ENCODE data around the gene DOC2A. TPM values are rescaled to one million over a fixed set of nuclear protein-coding genes. Genes with fewer than 3 reads are reported as not detected.
A peak's percentile ranks its signal among the peaks of the same experiment; 100 is the strongest.

DOC2A gene
- total and polyA plus RNA-seq, 10 donors = 0.74 to 4.8 (median 2.5) TPM

DNA sequence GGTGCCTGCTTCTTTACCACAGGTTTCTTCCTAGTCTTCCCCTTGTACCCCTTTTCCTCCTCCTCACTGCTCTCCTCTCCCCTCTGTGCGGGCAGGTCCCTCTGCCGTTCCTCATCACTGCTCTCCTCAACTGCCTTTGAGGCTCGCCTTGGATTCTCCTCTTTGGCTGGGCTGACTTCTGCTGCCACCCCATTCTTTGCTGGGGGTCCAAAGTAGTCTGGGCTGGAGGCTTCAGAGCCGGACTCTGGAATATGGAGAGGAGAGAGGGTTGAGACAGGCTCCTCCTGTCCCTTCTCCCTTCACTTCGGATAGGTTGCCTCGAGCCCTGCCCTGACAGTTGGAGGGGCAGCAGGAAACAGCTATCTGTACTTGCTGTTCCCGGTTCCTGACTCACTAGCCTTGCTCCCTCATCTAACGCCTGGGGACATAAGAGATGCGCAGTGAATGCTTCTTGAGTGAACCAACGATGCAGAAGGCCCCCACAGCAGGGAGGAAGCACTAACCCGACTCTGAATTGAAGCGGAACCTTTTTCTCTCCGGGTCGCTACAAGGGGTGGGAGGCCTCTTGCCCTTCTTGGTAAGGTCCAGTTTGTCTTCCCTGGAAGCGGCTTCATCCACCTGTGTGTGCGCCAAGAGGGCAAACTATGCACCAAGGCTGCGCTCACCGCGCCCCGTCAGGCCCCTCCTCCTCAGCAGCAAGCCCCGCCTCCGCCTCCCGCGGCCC is 16.1 kb downstream of the DOC2A start:
- peak; percentile 72 for DNase-seq
- Histone ChIP-seq H3K27me3 (replicated peaks in 1 of 7) (no peaks in the 10 kb centered on the region), H3K9me3 (no peaks in the 10 kb centered on the region), H3K4me3 (peak overlapping the region; percentile 57 to 99 (median 84)), H3K4me1 (peaks cover 18 to 46% (median 33%) of the 10 kb centered on the region in 6 donors), H3K27ac (peak overlapping the region; percentile 78 to 97 (median 94)), H3K36me3 (peaks cover 4 to 68% (median 38%) of the 10 kb centered on the region in 6 donors)
- 11 to 18% (median 12%) methylated on average over 20 to 24 of the region's 24 CpGs for WGBS, 5 donors
- intact Hi-C loops (cut with DNase I; ENCODE audit: low total_unique reads) = loop anchor here (2.0 kb wide), 1 partner anchor 20 kb away; no protein-coding TSS in a partner anchor
- no peak for TF ChIP-seq POLR2A (IDR thresholded peaks at IDR 0.05)
- TF ChIP-seq POLR2AphosphoS5 (IDR thresholded peaks at IDR 0.05) = no peak

DNA sequence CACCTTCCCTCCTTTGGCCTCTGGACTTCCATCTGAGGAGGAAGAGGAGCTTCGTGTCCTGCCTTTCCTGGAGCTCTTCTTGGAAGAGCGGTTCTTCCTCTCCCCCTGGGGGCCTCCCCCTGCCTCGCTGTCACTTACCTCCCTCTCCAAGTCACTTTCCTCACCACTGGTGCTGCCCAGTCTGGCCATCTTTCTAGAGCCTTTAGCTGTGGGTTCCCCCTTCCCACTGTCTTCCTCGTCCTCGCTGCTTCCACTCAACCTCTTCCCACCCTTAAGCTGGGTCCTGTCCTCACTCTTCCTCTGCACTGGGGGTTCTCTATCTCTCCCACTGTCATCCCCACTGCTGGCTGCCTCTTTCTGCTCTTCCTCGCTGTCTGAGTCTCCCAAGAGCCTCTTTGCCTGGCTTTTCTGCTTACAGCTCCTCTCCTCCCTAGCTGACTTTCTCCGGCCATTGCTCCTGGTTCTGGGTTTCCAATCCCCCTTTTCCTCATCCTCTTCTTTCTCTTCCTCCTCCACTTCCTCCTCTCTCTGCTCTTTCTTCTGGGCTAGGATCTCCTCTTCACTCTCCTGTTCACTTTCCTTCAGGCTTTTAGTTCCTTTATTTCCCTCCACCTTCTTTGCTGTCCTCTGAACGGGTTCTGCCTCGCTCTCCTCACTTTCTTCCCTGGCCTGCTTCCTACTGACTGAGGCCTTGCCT is 16.8 kb downstream of the DOC2A start:
- DNase-seq = no peak
- 73 to 86% (median 80%) methylated on average over 9 of the region's 9 CpGs for WGBS, 5 donors
- H3K27me3 ChIP-seq (replicated peaks in 1 of 7) = no peaks in the 10 kb centered on the region
- H3K9me3 ChIP-seq = no peaks in the 10 kb centered on the region
- peaks cover 18 to 46% (median 33%) of the 10 kb centered on the region in 6 donors for H3K4me1 ChIP-seq
- H3K27ac ChIP-seq = peak overlapping the region in 6 of 8 donors; percentile 87 to 97 (median 95)
- H3K36me3 ChIP-seq = peaks cover 4 to 68% (median 45%) of the 10 kb centered on the region in 6 donors
- intact Hi-C loops (cut with DNase I; ENCODE audit: low total_unique reads) = loop anchor here (2.0 kb wide), 1 partner anchor 19 kb away; no protein-coding TSS in a partner anchor
- no peak for TF ChIP-seq POLR2A (IDR thresholded peaks at IDR 0.05)
- peak overlapping the region in 4 of 8 donors; percentile 80 to 96 (median 91) for H3K4me3 ChIP-seq

DNA sequence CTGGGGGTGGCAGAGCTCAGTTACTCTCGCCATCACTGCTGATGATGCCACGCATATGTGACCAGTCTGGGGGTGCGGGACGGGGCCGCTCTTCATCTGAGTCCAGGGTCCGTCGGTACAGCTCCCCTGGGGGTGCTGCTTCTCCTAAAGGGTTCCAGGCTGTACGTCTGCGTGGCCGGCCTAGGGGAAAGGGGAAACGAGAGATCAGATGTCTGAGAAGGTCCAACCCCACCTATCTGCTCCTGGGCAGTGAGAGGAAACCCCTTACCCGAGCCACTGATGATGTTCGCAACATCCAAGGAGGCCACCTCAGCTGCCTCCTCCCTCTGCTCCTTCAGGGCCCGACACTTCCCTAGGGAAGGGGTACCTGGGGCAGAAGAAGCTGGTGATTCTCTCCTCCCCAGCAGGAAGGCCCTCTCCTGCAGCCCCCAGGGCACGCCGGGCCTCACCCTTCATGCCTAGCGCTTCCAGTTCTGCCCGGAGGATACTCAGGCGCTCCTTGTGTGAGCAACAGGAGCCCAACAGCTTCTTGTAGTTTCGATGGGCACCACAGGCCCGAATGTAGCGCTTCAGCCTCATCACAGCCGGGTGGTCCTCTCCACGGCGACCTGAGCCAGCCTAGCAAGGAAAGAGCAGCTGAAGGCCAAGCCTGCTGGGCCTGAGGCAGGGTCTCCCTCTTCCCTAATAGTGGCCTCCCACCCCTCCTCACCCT is 17.5 kb downstream of the DOC2A start:
- peak; percentile 76 for DNase-seq
- Histone ChIP-seq H3K36me3 (peaks cover 4 to 68% (median 52%) of the 10 kb centered on the region in 6 donors), H3K4me3 (no peak overlapping the region), H3K9me3 (no peaks in the 10 kb centered on the region), H3K4me1 (peaks cover 18 to 46% (median 33%) of the 10 kb centered on the region in 6 donors), H3K27ac (peak overlapping the region in 2 of 8 donors; percentile 95), H3K27me3 (replicated peaks in 1 of 7) (no peaks in the 10 kb centered on the region)
- 85 to 95% (median 90%) methylated on average over 17 to 25 of the region's 25 CpGs for WGBS, 5 donors
- intact Hi-C loops (cut with DNase I; ENCODE audit: low total_unique reads) = no loop called here
- TF ChIP-seq, protein P1, sequence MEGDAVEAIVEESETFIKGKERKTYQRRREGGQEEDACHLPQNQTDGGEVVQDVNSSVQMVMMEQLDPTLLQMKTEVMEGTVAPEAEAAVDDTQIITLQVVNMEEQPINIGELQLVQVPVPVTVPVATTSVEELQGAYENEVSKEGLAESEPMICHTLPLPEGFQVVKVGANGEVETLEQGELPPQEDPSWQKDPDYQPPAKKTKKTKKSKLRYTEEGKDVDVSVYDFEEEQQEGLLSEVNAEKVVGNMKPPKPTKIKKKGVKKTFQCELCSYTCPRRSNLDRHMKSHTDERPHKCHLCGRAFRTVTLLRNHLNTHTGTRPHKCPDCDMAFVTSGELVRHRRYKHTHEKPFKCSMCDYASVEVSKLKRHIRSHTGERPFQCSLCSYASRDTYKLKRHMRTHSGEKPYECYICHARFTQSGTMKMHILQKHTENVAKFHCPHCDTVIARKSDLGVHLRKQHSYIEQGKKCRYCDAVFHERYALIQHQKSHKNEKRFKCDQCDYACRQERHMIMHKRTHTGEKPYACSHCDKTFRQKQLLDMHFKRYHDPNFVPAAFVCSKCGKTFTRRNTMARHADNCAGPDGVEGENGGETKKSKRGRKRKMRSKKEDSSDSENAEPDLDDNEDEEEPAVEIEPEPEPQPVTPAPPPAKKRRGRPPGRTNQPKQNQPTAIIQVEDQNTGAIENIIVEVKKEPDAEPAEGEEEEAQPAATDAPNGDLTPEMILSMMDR (IDR thresholded peaks at IDR 0.05 in 8 of 11, conservative IDR thresholded peaks at IDR 0.05 in 3 of 11) = no peak
- TF ChIP-seq POLR2A (IDR thresholded peaks at IDR 0.05) (no peak), POLR2AphosphoS5 (IDR thresholded peaks at IDR 0.05) (peak in 2 of 3 donors; percentile 45 to 73)

DNA sequence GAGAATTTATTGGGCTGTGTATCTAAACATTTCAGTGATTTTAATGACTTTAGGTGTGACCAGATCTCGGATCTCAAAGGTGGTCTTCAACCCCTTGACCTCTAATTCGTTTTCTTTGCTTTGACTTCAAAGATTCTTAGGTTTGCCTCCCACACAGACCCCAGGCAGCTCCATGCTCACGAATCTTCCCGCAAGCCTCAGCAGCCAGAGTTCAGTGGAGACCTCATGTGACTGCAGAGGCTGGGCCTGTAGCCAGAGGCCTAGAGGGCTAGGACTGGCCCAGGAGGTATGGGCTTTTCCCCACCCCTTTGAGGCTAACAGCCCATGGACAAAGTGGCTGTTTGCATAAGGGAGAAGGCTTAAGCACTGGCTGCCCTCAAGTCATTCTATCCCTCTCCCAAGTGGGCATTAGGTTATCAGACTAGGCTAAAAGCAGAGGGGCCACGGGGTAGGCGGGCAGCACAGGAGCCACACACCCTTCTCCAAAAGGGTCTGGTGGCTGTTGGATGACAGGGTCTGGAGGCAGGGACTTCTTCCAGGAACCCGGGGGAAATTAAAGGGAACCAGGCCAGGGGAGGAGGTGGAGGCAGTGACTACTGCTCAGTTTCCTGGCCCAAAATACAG is 18.4 kb downstream of the DOC2A start:
- H3K4me3 ChIP-seq = no peak overlapping the region
- TF ChIP-seq POLR2AphosphoS5 (IDR thresholded peaks at IDR 0.05) = peak in 1 of 3 donors; percentile 18
- TF ChIP-seq, protein P1 (IDR thresholded peaks at IDR 0.05 in 8 of 11, conservative IDR thresholded peaks at IDR 0.05 in 3 of 11) = no peak
- no peaks in the 10 kb centered on the region for H3K9me3 ChIP-seq
- H3K27me3 ChIP-seq (replicated peaks in 1 of 7) = no peaks in the 10 kb centered on the region
- H3K27ac ChIP-seq = no peak overlapping the region
- 64 to 73% (median 72%) methylated on average over 7 of the region's 7 CpGs for WGBS, 5 donors
- intact Hi-C loops (cut with DNase I; ENCODE audit: low total_unique reads) = no loop called here
- DNase-seq = no peak
- H3K36me3 ChIP-seq = peaks cover 4 to 68% (median 61%) of the 10 kb centered on the region in 6 donors
- H3K4me1 ChIP-seq = peaks cover 18 to 37% (median 30%) of the 10 kb centered on the region in 6 donors
